NCI-H2227 treated with DMSO at 0.1 percent for 48 hours (cell line): ENCODE measurements around the gene DACH1.
A peak's percentile ranks its signal among the peaks of the same experiment; 100 is the strongest.

ENCODE experiments used
- DNase-seq: peaks from one replicate; lab custom pipeline; 2025; lab: John Stamatoyannopoulos, UW

DACH1 gene

GRCh38 chr13:71489041-71489440 lies 378.0 kb downstream of the DACH1 start:
- no peak for DNase-seq

- DNase-seq = no peak
Measured at GRCh38 chr13:71488201-71488600, 378.8 kb downstream of the DACH1 start.

- no peak for DNase-seq
Measured at GRCh38 chr13:71485913-71486312, 381.1 kb downstream of the DACH1 start.

GRCh38 chr13:71483733-71484132 lies 383.3 kb downstream of the DACH1 start:
- DNase-seq = no peak

GRCh38 chr13:71481501-71481900 lies 385.5 kb downstream of the DACH1 start:
- no peak for DNase-seq

- no peak for DNase-seq
Measured at GRCh38 chr13:71481046-71481445, 386.0 kb downstream of the DACH1 start.

- DNase-seq = no peak
Measured at GRCh38 chr13:71477735-71478134, 389.3 kb downstream of the DACH1 start.

GRCh38 chr13:71474936-71475335 lies 392.1 kb downstream of the DACH1 start:
- peak; percentile 34 for DNase-seq

- no peak for DNase-seq
Measured at GRCh38 chr13:71469626-71470025, 397.4 kb downstream of the DACH1 start.

- DNase-seq = no peak
Measured at GRCh38 chr13:71464686-71465085, 402.3 kb downstream of the DACH1 start.

GRCh38 chr13:71461892-71462291 lies 405.1 kb downstream of the DACH1 start:
- no peak for DNase-seq

- DNase-seq = no peak
Measured at GRCh38 chr13:71460211-71460610, 406.8 kb downstream of the DACH1 start.

- DNase-seq = no peak
Measured at GRCh38 chr13:71459708-71460107, 407.3 kb downstream of the DACH1 start.

- DNase-seq = no peak
Measured at GRCh38 chr13:71457645-71458044, 409.4 kb downstream of the DACH1 start.

- DNase-seq = no peak
Measured at GRCh38 chr13:71456136-71456535, 410.9 kb downstream of the DACH1 start.

- DNase-seq = no peak
Measured at GRCh38 chr13:71454509-71454908, 412.5 kb downstream of the DACH1 start.

GRCh38 chr13:71448080-71448630 lies 418.8 kb downstream of the DACH1 start:
- no peak for DNase-seq

GRCh38 chr13:71437704-71438103 lies 429.3 kb downstream of the DACH1 start:
- DNase-seq = no peak

- no peak for DNase-seq
Measured at GRCh38 chr13:71430681-71431080, 436.3 kb downstream of the DACH1 start.

- no peak for DNase-seq
Measured at GRCh38 chr13:71417205-71417604, 449.8 kb downstream of the DACH1 start.

GRCh38 chr13:71412231-71412630 lies 454.8 kb downstream of the DACH1 start:
- no peak for DNase-seq

GRCh38 chr13:71408416-71408815 lies 458.6 kb downstream of the DACH1 start:
- DNase-seq = no peak

- no peak for DNase-seq
Measured at GRCh38 chr13:71399631-71400215, 467.3 kb downstream of the DACH1 start.

- no peak for DNase-seq
Measured at GRCh38 chr13:71396149-71396548, 470.9 kb downstream of the DACH1 start.
